ENCODE data around the gene MYLK. TPM values are rescaled to one million over a fixed set of nuclear protein-coding genes. Genes with fewer than 3 reads are reported as not detected.

The MYLK gene
- total RNA-seq, 4 donors from 2014 or later = 420 to 1,252 (median 768) TPM

GRCh38 chr3:123785602-123786001, 98.5 kb downstream of the MYLK start:
- TF ChIP-seq, protein P1, sequence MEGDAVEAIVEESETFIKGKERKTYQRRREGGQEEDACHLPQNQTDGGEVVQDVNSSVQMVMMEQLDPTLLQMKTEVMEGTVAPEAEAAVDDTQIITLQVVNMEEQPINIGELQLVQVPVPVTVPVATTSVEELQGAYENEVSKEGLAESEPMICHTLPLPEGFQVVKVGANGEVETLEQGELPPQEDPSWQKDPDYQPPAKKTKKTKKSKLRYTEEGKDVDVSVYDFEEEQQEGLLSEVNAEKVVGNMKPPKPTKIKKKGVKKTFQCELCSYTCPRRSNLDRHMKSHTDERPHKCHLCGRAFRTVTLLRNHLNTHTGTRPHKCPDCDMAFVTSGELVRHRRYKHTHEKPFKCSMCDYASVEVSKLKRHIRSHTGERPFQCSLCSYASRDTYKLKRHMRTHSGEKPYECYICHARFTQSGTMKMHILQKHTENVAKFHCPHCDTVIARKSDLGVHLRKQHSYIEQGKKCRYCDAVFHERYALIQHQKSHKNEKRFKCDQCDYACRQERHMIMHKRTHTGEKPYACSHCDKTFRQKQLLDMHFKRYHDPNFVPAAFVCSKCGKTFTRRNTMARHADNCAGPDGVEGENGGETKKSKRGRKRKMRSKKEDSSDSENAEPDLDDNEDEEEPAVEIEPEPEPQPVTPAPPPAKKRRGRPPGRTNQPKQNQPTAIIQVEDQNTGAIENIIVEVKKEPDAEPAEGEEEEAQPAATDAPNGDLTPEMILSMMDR (IDR thresholded peaks at IDR 0.05) = no peak
- no peak for TF ChIP-seq POLR2A (IDR thresholded peaks at IDR 0.05)
- no peak for DNase-seq
- H3K27me3 ChIP-seq = no peaks in the 10 kb centered on the region
- no peaks in the 10 kb centered on the region for H3K9me3 ChIP-seq
- no peak overlapping the region for H3K4me3 ChIP-seq
- intact Hi-C loops (cut with DNase I; ENCODE audit: low total_unique reads) = no loop called here
- no peak overlapping the region for H3K27ac ChIP-seq
- peaks cover 0 to 5% of the 10 kb centered on the region in 2 donors for H3K4me1 ChIP-seq
- H3K36me3 ChIP-seq = no peaks in the 10 kb centered on the region

- Histone ChIP-seq H3K27ac (peak overlapping the region in 1 of 2 donors; percentile 39), H3K4me1 (peaks cover 0 to 5% of the 10 kb centered on the region in 2 donors), H3K4me3 (no peak overlapping the region), H3K27me3 (no peaks in the 10 kb centered on the region), H3K9me3 (no peaks in the 10 kb centered on the region), H3K36me3 (no peaks in the 10 kb centered on the region)
- intact Hi-C loops (cut with DNase I; ENCODE audit: low total_unique reads) = no loop called here
- DNase-seq = no peak
- TF ChIP-seq POLR2A (IDR thresholded peaks at IDR 0.05) = no peak
- TF ChIP-seq, protein P1 (IDR thresholded peaks at IDR 0.05) = no peak
Measured at GRCh38 chr3:123783811-123784210, 100.3 kb downstream of the MYLK start.

DNA sequence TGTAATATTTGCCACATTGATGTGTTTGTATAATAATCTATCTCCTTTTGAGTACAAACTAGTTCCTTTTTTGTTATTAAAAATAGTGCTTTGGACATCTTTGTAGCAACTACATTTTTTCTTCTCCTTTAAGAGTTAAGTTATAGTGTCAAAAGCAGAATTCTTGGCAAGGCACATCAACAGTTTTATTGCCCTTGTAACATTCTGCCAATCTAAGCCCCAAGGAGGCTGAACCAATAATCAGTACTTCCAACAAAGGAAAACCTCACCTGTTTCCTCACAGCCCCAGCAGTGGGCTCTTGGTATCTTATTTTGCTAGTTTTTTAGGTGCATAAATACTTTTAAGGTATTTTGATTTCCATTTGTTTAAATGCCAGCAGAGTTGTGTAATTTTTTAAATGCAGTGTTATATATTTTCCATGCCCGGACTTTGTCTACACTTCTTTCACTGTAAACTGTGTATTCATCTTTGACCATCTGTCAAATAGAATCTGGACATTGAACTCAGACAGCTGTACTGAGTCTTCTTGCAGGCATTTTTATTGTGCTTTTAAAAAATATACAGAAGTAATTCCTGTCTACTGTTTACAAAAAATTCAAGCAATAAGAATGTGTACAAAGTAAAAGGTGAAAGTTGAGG, 101.0 kb downstream of the MYLK start:
- Histone ChIP-seq H3K9me3 (no peaks in the 10 kb centered on the region), H3K27me3 (no peaks in the 10 kb centered on the region), H3K36me3 (no peaks in the 10 kb centered on the region), H3K27ac (peak overlapping the region in 1 of 2 donors; percentile 39), H3K4me1 (peaks cover 0 to 5% of the 10 kb centered on the region in 2 donors), H3K4me3 (no peak overlapping the region)
- DNase-seq = no peak
- no peak for TF ChIP-seq POLR2A (IDR thresholded peaks at IDR 0.05)
- TF ChIP-seq, protein P1 (IDR thresholded peaks at IDR 0.05) = no peak
- intact Hi-C loops (cut with DNase I; ENCODE audit: low total_unique reads) = no loop called here

DNA sequence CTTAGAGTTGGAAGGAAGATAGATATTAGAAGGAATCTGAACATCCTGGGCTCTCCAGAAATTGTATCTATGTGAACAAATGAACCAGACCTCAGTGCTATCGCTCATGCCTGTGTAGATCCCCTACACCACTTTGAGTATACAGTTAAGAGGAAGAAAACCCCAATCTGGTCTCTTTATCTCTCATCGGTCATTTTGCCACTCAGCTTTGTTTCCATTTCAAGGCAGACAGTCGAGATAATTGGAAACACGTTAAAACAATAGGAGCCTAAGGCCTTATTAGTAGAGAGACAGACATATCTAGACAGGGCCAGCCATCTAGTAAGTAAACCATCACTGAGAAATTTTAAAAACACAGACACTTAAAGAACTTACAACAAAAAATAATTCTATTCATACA, 101.6 kb downstream of the MYLK start:
- DNase-seq = no peak
- H3K4me1 ChIP-seq = peaks cover 0 to 5% of the 10 kb centered on the region in 2 donors

More for the DNA sequence above, 101.6 kb downstream of the MYLK start:
- intact Hi-C loops (cut with DNase I; ENCODE audit: low total_unique reads) = no loop called here
- H3K27ac ChIP-seq = no peak overlapping the region
- H3K36me3 ChIP-seq = no peaks in the 10 kb centered on the region
- TF ChIP-seq POLR2A (IDR thresholded peaks at IDR 0.05) = no peak
- TF ChIP-seq, protein P1 (IDR thresholded peaks at IDR 0.05) = no peak
- H3K27me3 ChIP-seq = no peaks in the 10 kb centered on the region
- H3K9me3 ChIP-seq = no peaks in the 10 kb centered on the region
- no peak overlapping the region for H3K4me3 ChIP-seq
